ENCODE measurements around the gene SH2D3A.

Gene SH2D3A

GRCh38 chr19:6719992-6720368 lies 47.3 kb downstream of the SH2D3A start:
- Histone ChIP-seq H3K9me3 (ENCODE audit: control insufficient read depth, insufficient read depth, low read length) (no peaks in the 10 kb centered on the region), H3K9ac (ENCODE audit: low read depth, low read length) (no peak overlapping the region), H3K36me3 (ENCODE audit: insufficient read depth, low read length) (no peaks in the 10 kb centered on the region), H3K4me1 (ENCODE audit: insufficient read depth, low read length) (peaks cover 21% of the 10 kb centered on the region)

GRCh38 chr19:6719540-6719861 lies 47.7 kb downstream of the SH2D3A start:
- H3K4me1 ChIP-seq (ENCODE audit: insufficient read depth, low read length) = peaks cover 16% of the 10 kb centered on the region
- no peaks in the 10 kb centered on the region for H3K36me3 ChIP-seq (ENCODE audit: insufficient read depth, low read length)
- no peak overlapping the region; the same call in 1 of the 2 replicates for H3K9ac ChIP-seq (ENCODE audit: low read depth, low read length)
- H3K9me3 ChIP-seq (ENCODE audit: control insufficient read depth, insufficient read depth, low read length) = no peaks in the 10 kb centered on the region

DNA sequence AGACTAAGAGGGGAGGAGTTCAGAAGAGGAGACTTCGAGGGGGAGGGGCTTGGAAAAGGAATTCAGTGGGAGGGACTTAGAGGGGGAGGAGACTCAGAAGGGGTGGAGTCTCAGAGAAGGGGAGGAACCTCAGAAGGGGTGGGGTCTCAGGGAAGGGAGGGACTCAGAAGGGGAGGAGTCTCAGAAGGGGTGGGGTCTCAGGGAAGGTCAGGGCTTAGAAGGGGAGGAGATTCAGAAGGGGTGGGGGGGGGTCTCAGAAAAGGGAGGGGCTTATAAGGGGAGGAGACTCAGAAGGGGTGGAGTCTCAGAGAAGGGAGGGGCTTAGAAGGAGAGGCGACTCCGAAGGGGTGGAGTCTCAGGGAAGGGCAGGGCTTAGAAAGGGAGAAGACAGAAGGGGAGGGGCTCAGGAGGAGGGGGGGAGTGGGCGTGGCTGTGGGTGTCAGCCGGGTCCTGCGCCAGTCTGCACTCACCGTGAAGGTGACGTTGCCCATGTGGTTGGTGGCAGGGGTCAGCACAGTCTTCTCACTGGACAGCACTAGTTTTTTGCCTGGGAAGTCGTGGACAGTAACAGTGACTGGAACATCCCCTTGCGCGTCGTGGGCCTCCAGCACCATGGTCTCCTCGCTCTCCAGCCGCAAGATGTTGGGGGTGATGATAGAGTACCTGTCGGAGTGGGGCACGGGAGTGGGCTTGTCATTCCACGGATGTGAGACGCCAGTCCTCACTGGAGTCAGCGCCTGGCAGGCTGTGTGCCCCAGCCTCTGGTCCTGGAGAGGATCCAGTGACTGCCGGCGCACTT lies 48.3 kb downstream of the SH2D3A start:
- Histone ChIP-seq H3K9me3 (ENCODE audit: control insufficient read depth, insufficient read depth, low read length) (no peaks in the 10 kb centered on the region), H3K36me3 (ENCODE audit: insufficient read depth, low read length) (no peaks in the 10 kb centered on the region), H3K9ac (ENCODE audit: low read depth, low read length) (peak overlapping the region; percentile 29; the same call in 1 of the 2 replicates), H3K4me1 (ENCODE audit: insufficient read depth, low read length) (peaks cover 15% of the 10 kb centered on the region)

- Histone ChIP-seq H3K9ac (ENCODE audit: low read depth, low read length) (peak overlapping the region; percentile 54; the same call in 1 of the 2 replicates), H3K9me3 (ENCODE audit: control insufficient read depth, insufficient read depth, low read length) (no peaks in the 10 kb centered on the region), H3K4me1 (ENCODE audit: insufficient read depth, low read length) (peaks cover 13% of the 10 kb centered on the region), H3K36me3 (ENCODE audit: insufficient read depth, low read length) (no peaks in the 10 kb centered on the region)
Measured at GRCh38 chr19:6718111-6718740, 49.0 kb downstream of the SH2D3A start.

- H3K4me1 ChIP-seq (ENCODE audit: insufficient read depth, low read length) = peaks cover 10% of the 10 kb centered on the region
- H3K9ac ChIP-seq (ENCODE audit: low read depth, low read length) = peak overlapping the region; percentile 54; the same call in 1 of the 2 replicates
- H3K36me3 ChIP-seq (ENCODE audit: insufficient read depth, low read length) = no peaks in the 10 kb centered on the region
- H3K9me3 ChIP-seq (ENCODE audit: control insufficient read depth, insufficient read depth, low read length) = no peaks in the 10 kb centered on the region
Measured at GRCh38 chr19:6717441-6717971, 49.7 kb downstream of the SH2D3A start.

GRCh38 chr19:6717036-6717435 lies 50.2 kb downstream of the SH2D3A start:
- Histone ChIP-seq H3K36me3 (ENCODE audit: insufficient read depth, low read length) (no peaks in the 10 kb centered on the region), H3K4me1 (ENCODE audit: insufficient read depth, low read length) (peaks cover 10% of the 10 kb centered on the region), H3K9ac (ENCODE audit: low read depth, low read length) (peak overlapping the region; percentile 54; the same call in 1 of the 2 replicates), H3K9me3 (ENCODE audit: control insufficient read depth, insufficient read depth, low read length) (no peaks in the 10 kb centered on the region)

- Histone ChIP-seq H3K36me3 (ENCODE audit: insufficient read depth, low read length) (no peaks in the 10 kb centered on the region), H3K9me3 (ENCODE audit: control insufficient read depth, insufficient read depth, low read length) (no peaks in the 10 kb centered on the region), H3K4me1 (ENCODE audit: insufficient read depth, low read length) (peaks cover 10% of the 10 kb centered on the region)
Measured at GRCh38 chr19:6716610-6716970, 50.6 kb downstream of the SH2D3A start.

GRCh38 chr19:6714749-6715555 lies 52.3 kb downstream of the SH2D3A start:
- no peaks in the 10 kb centered on the region for H3K9me3 ChIP-seq (ENCODE audit: control insufficient read depth, insufficient read depth, low read length)
- H3K9ac ChIP-seq (ENCODE audit: low read depth, low read length) = no peak overlapping the region
- H3K36me3 ChIP-seq (ENCODE audit: insufficient read depth, low read length) = no peaks in the 10 kb centered on the region
- peaks cover 3% of the 10 kb centered on the region; the same call in 1 of the 2 replicates for H3K4me1 ChIP-seq (ENCODE audit: insufficient read depth, low read length)

More at GRCh38 chr19:6716610-6716970, 50.6 kb downstream of the SH2D3A start:
- no peak overlapping the region for H3K9ac ChIP-seq (ENCODE audit: low read depth, low read length)

- H3K9ac ChIP-seq (ENCODE audit: low read depth, low read length) = no peak overlapping the region
- H3K36me3 ChIP-seq (ENCODE audit: insufficient read depth, low read length) = no peaks in the 10 kb centered on the region
- H3K9me3 ChIP-seq (ENCODE audit: control insufficient read depth, insufficient read depth, low read length) = no peaks in the 10 kb centered on the region
- H3K4me1 ChIP-seq (ENCODE audit: insufficient read depth, low read length) = no peaks in the 10 kb centered on the region
Measured at GRCh38 chr19:6713773-6714692, 53.2 kb downstream of the SH2D3A start.

- Histone ChIP-seq H3K36me3 (ENCODE audit: insufficient read depth, low read length) (no peaks in the 10 kb centered on the region), H3K4me1 (ENCODE audit: insufficient read depth, low read length) (no peaks in the 10 kb centered on the region), H3K9ac (ENCODE audit: low read depth, low read length) (no peak overlapping the region), H3K9me3 (ENCODE audit: control insufficient read depth, insufficient read depth, low read length) (no peaks in the 10 kb centered on the region)
Measured at GRCh38 chr19:6712692-6713670, 54.3 kb downstream of the SH2D3A start.

- Histone ChIP-seq H3K9me3 (ENCODE audit: control insufficient read depth, insufficient read depth, low read length) (no peaks in the 10 kb centered on the region), H3K9ac (ENCODE audit: low read depth, low read length) (no peak overlapping the region), H3K36me3 (ENCODE audit: insufficient read depth, low read length) (no peaks in the 10 kb centered on the region), H3K4me1 (ENCODE audit: insufficient read depth, low read length) (no peaks in the 10 kb centered on the region)
Measured at GRCh38 chr19:6712231-6712630, 55.0 kb downstream of the SH2D3A start.

GRCh38 chr19:6711605-6712004 lies 55.6 kb downstream of the SH2D3A start:
- H3K9ac ChIP-seq (ENCODE audit: low read depth, low read length) = no peak overlapping the region

DNA sequence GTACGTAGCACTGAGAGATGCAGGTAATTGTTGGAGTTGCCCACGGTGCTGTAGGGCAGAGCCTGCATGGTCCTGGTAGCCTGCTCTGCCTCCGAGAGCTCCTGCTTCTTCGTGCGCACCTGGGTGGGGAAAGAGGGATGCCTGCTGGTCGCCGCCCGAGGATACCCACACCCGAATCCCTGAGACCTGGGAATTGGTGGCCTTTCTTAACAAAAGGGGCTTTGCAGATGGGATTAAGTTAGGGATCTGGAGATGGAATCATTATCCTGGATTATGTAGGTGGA lies 56.2 kb downstream of the SH2D3A start:
- Histone ChIP-seq H3K4me1 (ENCODE audit: insufficient read depth, low read length) (no peaks in the 10 kb centered on the region), H3K36me3 (ENCODE audit: insufficient read depth, low read length) (no peaks in the 10 kb centered on the region)

More at GRCh38 chr19:6711605-6712004, 55.6 kb downstream of the SH2D3A start:
- Histone ChIP-seq H3K4me1 (ENCODE audit: insufficient read depth, low read length) (no peaks in the 10 kb centered on the region), H3K9me3 (ENCODE audit: control insufficient read depth, insufficient read depth, low read length) (no peaks in the 10 kb centered on the region), H3K36me3 (ENCODE audit: insufficient read depth, low read length) (no peaks in the 10 kb centered on the region)

More for the DNA sequence above, 56.2 kb downstream of the SH2D3A start:
- Histone ChIP-seq H3K9ac (ENCODE audit: low read depth, low read length) (no peak overlapping the region), H3K9me3 (ENCODE audit: control insufficient read depth, insufficient read depth, low read length) (no peaks in the 10 kb centered on the region)

Data from ES-I3 (cell line).